HG02623 (cell line): ENCODE measurements around the gene TMEM120A.

Source experiments
- ATAC-seq: cut with Tn5 transposase; IDR thresholded peaks from one replicate; pipeline ENCODE4 v1.9.1; 2021; ENCODE audit warnings: moderate library complexity; ENCODE audit not compliant: unreplicated experiment

TMEM120A gene

DNA sequence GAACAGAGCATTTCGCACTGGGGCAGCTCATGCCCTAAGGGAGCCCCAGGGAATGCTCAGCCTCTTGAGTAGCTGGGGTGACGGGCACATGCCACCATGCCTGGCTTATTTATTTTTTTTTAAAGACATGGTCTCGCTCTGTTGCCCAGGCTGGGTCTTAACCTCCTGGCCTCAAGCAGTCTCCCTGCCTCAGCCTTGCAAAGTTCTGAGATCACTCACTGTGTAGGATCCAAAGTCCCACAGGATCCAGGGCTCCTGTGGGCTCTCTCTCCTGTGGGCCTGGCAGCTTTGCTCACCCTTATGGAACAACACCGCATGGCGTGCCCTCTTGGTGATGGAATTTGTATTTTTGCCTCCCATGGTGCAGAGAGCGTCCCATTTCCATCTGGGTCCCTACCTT is 34.0 kb downstream of the TMEM120A start:
- no peak for ATAC-seq

DNA sequence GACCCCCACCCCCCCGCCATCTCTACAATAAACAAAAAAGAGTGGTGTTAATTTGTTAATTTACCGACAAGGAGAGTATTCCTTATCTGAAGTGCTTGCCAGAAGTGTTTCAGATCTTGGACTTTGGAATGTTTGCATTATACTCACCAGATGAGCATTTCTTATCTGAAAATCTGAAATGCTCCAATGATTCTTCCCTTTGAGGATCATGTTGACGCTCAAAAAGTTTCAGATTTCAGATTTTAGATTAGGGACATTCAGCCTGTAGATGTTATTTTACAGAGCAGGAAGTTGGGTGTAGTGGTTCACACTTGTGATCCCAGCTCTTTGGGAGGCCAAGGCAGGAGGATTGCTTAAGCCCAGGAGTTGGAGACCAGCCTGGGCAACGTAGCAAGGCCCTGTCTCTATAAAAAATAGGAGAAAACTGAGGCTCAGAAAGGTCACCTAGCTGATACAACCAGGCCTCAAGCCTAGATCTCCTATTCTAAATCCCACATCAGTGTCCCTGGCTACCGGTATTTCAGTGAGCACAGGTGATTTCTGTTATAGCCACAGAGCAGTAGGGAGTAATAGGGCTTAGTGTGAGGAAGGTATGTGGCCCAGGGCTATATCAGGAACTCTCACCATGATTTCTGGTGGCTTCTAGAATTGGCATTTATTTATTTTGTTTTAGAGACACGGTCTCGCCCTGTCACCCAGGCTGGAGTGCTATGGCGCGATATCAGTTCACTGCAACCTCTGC is 35.4 kb downstream of the TMEM120A start:
- ATAC-seq: no peak

DNA sequence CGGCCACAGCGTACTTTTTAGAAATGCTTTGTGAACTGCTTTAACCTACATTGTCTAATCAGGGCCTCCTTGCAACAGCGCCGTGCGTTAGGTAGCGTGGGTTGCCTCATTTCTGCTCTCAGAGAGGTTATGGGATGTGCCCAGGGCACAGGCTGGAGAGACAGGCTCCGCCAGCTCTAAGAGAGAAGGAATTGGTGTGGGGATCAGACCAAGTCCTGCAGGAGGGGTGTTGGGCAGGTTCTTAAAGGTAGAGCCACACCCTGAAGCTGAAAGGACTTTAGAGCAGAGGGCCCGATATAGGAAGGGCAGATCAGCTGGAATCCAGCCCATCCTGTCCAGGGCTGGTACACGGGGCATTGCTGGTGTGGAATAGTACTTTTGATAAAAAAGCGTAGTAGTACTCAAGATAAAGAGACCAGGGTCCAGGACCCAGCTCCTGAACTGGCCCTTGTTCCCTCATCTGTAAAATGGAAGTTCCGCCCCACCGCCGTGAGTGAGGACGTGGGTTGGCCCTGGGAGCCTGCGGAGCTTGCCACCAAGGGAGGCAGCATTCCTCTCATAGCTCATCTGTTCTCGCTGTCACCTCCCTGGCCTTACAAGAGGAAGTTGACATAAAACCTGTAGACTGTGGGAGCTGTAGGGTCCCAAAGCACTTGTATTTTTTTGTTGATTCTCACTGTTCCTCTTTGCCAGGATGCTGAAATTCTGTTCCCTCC is 37.2 kb downstream of the TMEM120A start:
- ATAC-seq: no peak

DNA sequence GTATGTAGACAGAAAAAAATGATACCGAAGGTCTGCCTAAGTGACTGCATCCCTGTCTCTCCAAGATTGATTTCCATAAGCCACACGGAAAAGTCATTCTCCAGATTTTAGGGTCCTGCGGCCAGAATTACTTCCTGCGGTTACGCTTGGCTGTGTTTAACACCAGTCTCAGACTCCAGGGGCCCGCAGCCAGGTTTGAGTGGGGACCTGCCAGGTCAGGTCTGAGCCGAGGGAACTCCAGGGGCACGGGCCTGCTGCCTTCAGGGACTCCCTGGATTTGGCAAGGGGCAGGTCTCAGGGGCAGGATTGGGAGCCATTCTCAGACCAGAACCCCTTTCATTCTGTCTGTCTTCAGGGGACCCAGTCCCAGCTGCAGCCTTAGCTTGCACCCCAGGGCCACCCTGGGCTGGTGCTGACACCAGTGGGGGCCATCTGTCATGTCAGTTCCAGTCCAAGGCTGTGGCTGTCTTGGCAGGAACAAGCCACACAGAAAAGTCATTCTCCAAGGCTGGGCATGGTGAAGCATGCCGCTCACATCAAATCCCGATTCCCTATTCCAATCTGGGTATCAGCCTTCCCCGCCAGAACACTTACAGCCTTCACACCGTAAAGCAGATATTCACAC is 39.0 kb downstream of the TMEM120A start:
- no peak for ATAC-seq

DNA sequence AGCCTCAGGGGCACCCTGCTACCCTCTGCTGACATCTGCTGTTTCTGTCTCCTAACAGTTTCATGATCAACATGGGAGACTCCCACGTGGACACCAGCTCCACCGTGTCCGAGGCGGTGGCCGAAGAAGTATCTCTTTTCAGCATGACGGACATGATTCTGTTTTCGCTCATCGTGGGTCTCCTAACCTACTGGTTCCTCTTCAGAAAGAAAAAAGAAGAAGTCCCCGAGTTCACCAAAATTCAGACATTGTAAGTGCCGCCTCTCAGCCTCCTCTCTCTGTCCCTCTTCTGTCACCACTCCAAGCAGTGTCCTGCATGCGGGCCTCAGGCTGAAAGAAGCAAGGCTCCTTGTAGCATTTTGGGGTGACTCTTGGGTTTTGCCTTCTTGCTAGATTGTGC is 40.5 kb downstream of the TMEM120A start:
- no peak for ATAC-seq

DNA sequence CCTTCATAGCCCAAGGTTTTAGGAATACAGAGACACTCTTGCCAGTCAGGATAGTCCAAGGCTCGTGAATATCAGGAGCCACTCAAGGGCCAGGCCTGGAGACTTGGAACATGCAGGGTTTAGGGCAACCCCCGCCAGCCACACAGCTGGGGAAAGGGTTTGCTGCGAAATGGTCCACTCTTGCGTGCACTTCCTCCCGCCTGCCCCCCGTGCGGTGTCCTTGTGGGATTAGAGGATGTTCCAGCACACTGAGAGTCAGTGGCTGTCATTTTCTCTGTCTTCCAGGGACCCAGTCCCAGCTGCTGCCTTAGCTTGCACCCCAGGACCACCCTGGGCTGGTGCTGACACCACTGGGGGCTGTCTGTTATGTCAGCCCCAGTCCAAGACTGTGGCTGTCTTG is 41.0 kb downstream of the TMEM120A start:
- ATAC-seq: no peak

DNA sequence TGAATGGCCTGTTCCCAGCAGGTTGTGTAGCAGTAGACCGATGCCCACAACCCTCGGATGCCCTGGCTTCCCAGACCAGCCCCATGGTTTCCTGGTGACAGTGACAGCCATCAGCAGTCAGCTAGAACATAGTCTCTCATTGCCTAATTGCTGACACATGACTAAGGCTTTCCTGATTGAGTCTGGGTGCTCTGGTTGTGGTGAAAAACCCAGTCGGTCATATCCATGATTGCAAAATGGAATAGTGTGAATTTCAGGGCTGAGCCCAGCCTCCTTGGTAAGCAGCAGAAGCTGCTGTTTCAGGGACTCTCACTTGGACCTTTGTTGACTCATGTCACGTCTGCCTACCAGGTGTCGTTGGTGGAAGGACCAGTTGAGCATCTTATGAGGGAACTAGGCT is 42.9 kb downstream of the TMEM120A start:
- no peak for ATAC-seq

DNA sequence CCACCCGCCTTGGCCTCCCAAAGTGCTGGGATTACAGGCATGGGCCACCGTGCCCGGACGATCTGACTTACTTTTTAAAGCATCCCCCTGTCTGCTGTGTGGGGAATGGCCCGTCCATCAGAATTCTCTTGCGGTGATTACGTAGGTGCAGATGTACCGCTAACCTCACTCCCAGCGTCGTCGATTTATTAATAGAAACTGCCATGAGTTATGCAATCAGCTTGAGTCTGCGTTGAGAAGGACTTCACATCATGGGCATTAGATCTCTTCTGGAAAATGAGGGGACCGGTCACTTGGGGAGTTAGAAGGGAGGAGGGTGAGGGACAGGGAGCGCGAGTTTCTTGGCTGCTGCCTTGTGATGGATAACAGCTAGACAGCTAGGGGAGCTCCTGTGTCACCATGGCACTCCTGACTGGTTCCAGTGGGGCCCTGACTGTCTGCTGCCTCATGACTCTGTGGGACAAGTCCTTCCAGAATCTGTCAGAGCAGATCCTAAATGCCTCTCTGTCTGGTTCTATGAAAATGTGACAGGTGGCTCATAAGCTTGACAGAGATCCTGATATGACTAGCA is 44.2 kb downstream of the TMEM120A start:
- ATAC-seq: no peak

DNA sequence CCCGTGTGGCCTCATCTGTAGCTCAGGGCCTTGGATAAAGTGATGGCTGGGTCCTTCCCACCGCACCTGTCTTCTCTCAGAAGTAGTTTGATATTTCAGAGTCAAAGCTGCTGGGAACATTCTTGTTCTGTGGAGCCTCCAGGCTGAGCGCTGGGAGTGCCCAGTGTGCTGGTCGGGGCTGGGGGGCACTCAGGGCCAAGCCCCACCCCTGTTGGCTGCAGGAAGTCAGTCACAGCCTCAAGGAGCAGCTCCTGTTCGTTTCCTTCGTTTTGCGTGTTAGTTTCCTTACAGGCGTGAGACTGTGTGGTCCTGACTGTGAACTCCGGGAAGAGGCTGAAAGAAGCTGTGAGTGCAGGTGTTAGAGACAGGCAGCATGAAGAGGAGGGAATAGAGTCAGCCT is 46.2 kb downstream of the TMEM120A start:
- ATAC-seq: no peak

DNA sequence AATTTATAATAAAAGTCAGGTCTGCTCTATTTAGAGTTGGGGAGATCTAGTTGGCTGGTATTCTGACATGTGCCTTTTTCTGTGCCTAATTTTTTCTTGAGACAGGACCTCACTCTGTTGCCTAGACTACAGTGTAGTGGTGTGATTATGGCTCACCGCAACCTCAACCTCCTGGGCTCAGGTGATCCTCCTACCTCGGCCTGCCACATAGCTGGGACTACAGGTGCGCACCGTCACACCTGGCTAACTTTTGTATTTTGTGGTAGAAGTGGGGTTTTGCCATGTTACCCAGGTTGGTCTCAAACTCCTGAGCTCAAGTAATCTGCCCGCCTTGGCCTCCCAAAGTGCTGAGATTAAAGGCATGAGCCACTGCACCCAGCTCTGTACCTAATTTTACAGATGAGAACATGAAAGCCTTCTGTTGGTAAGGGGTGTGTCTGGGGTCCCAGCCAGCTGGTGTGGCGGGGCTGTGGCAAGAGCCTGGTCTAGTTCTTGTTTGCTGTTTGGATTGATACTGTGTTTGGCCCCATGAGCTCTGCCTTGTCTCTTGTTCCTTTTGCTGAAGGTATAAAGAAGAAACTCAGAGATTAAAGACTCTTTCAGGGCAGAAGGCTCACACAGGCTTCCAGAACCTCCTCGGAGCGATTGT is 48.1 kb downstream of the TMEM120A start:
- ATAC-seq: no peak

DNA sequence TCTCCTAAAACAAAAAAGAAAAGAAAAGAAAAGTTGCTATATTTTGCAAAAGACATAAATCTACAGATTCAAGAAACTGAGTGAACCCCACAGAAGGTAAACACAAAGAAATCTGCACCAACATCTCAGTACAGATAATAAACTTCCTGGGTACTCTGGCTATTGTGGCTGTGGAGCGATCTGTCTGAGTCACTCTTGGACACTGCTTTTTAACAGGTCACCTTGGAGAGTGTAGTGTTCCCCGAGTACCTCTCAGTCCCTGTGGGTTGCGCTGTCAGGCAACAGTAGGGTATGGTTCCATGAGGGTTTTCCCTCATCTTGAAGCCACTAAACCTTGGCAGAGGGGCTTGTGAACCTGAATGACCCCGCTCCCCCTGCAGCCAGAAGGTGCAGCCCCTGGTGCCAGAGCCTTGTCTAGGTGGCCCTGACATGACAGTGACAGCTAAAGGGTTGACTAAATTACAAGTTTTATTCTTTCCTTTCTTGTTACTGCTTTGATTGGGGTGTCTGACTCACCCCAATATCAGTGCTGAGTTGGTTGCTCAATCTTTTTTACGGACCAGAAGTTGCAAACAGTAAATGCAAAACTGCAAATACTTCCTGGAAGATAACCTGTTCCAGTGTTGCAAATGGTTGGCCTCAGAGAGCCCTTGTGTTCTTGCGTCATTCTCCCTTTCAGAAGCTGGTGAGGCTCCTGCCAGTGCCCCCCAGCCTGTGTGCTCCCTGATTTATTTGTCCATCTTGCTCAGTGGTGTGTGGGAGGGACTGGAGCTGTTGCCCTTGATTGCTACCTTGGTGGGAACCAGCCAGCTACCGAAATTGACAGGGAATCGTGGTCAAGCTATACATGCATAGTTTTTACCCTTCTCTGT is 48.9 kb downstream of the TMEM120A start:
- ATAC-seq: no peak

DNA sequence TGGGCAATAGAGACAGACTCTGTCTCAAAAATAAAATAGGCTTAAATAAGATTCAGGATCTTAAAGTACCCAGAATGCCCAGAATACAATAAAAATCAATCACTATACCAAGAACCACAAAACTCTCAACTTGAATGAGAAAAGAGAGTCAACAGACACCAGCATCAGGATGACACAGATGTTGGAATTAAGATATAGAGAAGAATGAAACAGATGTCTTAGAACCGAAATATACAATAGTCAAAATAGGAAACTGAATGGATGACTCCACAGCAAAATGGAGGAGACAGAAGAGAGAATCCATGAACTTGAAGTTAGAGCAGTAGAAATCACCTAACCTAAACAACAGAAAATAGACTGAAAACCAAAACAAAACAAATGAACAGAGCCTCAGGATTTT is 49.9 kb downstream of the TMEM120A start:
- no peak for ATAC-seq

DNA sequence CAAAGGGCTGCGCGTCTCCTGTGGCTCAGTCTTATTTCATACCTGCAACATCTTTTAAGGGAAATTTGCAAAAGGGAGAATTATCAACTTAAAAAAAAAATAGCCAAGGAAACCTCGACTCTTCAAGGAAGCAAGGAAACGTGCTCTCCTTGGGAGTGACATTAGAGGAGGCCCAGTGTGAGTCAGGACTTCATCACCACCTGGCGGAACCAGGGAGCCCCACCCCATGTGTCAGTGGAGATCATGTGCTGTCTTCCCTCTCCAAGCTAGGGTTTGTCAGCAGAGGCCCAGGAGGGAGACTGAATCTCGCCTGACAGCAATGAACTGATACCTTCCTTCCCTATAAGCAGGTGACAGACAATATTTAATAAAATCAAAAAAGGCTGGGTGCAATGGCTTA is 50.5 kb downstream of the TMEM120A start:
- ATAC-seq: no peak

DNA sequence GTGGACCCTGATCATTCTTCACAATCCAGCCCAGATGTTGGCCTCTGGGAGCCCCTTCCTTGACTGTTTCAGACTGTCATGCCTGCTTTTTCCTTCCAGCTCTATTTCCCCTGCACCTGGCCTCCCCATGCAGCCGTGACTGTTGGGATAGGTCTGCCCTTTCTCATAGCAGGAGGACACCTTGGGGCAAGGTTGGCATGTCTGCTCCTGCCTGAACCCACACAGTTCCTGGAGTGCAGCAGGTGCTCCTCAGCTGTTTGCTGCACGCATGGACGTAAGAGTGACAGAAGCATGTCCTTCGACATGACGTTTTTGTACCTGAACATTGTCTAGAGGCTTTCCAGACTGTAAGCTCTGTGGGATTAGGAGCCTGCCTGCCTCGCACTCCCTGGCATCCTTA is 55.5 kb downstream of the TMEM120A start:
- no peak for ATAC-seq

DNA sequence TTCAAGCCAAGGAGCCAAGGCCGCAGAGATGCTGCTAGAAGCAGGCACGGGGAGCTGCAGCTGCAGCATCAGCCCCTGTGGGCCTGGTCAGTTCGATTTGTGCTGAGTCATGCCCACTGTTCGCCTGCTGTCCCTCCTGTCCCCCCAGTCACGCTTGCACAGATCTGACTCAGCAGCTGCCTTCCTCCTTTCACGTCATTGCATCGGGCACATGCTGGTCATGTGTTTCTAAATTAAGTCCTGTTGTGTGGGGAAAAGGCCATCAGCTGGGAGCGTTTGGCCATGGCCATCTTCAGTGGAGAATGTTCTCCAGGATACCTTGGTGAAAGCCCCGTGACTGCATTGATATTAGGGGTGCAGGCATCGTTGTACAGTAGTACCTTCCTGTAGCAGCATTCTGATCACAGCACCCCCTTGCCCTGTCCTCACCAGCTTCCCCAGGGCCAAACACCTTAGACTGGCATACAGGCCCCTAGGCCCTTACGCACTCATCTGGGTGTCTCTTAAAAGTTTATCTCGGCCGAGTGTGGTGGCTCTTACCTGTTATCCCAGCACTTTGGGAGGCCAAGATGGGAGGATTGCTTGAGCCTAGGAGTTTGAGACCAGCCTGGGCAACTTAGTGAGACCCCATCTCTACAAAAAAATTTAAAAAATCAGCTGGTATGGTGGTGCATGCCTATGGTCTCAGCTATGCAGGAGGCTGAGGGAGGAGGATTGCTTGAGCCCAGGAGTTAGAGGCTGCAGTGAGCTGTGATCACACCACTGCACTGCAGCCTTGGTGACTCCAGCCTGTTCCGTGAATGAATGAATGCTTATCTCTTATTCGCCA is 56.2 kb downstream of the TMEM120A start:
- no peak for ATAC-seq
